Panc1 (cell line): ENCODE data around the gene FADS2.
A peak's percentile ranks its signal among the peaks of the same experiment; 100 is the strongest.

Source experiments
- POLR2AphosphoS5 ChIP-seq: IDR thresholded peaks from 2 replicates; pipeline ENCODE4 v1.6.1; 2012; ENCODE audit warnings: mild to moderate bottlenecking, low read depth, low read length, moderate library complexity
- SIN3A ChIP-seq: IDR thresholded peaks from 2 replicates; pipeline ENCODE4 v1.6.1; 2012; ENCODE audit warnings: low read depth, mild to moderate bottlenecking, low read length, moderate library complexity, borderline replicate concordance; ENCODE audit not compliant: insufficient read depth
- TCF7L2 ChIP-seq: IDR thresholded peaks from 2 replicates; pipeline ENCODE4 v1.6.1; 2011; ENCODE audit warnings: mild to moderate bottlenecking, low read depth, low read length, inconsistent platforms
- TF ChIP-seq, protein P1 (sequence below): fragments of 450-650 bp; IDR thresholded peaks from 2 replicates; pipeline ENCODE4 v1.5.1; 2017; ENCODE audit warnings: mild to moderate bottlenecking
- TF ChIP-seq, protein P2 (sequence below), 2 experiments: IDR thresholded peaks; 2 replicates each; pipeline ENCODE4 v1.6.1; 2011 to 2012; ENCODE audit warnings: low read depth in 2 of 2, control low read depth in 1 of 2, low read length in 1 of 2, mild to moderate bottlenecking in 1 of 2, moderate library complexity in 1 of 2; ENCODE audit not compliant: insufficient read depth in 1 of 2

DNA sequence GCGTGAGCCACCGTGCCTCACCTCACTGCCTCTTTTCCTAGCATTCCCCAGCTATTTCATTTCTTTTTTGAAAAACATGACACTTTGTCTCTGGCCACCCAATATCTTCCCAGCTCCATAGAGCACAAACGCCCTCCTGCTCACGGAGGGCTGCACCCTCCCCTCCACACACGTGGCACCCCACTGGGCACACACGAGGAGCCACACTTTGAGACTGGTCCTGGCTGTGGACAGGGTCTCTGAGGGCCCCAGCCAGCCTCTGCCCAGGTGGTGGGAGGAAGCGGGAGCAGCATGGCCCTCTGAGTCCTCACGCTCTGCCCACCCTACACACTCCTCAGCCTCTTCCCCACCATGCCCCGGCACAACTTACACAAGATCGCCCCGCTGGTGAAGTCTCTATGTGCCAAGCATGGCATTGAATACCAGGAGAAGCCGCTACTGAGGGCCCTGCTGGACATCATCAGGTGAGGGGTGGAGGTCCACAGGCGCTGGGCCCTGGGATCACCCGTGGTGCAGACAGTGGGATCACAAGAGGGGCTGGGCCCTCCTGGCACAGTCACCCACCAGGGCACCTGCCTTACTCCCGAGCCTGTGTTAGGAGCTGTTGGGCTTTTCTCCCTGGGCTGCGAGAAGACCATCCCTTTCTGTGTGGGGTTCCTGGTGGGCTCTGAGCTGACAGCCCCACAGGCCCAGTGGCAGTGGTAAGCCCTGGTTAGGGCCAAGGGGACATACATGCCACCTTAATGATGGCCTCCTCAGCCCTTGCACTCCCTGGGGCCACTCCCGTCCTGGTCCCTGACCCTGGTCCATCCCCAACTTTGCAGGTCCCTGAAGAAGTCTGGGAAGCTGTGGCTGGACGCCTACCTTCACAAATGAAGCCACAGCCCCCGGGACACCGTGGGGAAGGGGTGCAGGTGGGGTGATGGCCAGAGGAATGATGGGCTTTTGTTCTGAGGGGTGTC is 37.0 kb downstream of the FADS2 start:
- TF ChIP-seq, protein P1, sequence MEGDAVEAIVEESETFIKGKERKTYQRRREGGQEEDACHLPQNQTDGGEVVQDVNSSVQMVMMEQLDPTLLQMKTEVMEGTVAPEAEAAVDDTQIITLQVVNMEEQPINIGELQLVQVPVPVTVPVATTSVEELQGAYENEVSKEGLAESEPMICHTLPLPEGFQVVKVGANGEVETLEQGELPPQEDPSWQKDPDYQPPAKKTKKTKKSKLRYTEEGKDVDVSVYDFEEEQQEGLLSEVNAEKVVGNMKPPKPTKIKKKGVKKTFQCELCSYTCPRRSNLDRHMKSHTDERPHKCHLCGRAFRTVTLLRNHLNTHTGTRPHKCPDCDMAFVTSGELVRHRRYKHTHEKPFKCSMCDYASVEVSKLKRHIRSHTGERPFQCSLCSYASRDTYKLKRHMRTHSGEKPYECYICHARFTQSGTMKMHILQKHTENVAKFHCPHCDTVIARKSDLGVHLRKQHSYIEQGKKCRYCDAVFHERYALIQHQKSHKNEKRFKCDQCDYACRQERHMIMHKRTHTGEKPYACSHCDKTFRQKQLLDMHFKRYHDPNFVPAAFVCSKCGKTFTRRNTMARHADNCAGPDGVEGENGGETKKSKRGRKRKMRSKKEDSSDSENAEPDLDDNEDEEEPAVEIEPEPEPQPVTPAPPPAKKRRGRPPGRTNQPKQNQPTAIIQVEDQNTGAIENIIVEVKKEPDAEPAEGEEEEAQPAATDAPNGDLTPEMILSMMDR: no peak
- TF ChIP-seq POLR2AphosphoS5 (0 out of 2 replicates have a peak, but pooled peaks have one; percentile 29), TCF7L2 (no peak), SIN3A (no peak)
- TF ChIP-seq, protein P2, sequence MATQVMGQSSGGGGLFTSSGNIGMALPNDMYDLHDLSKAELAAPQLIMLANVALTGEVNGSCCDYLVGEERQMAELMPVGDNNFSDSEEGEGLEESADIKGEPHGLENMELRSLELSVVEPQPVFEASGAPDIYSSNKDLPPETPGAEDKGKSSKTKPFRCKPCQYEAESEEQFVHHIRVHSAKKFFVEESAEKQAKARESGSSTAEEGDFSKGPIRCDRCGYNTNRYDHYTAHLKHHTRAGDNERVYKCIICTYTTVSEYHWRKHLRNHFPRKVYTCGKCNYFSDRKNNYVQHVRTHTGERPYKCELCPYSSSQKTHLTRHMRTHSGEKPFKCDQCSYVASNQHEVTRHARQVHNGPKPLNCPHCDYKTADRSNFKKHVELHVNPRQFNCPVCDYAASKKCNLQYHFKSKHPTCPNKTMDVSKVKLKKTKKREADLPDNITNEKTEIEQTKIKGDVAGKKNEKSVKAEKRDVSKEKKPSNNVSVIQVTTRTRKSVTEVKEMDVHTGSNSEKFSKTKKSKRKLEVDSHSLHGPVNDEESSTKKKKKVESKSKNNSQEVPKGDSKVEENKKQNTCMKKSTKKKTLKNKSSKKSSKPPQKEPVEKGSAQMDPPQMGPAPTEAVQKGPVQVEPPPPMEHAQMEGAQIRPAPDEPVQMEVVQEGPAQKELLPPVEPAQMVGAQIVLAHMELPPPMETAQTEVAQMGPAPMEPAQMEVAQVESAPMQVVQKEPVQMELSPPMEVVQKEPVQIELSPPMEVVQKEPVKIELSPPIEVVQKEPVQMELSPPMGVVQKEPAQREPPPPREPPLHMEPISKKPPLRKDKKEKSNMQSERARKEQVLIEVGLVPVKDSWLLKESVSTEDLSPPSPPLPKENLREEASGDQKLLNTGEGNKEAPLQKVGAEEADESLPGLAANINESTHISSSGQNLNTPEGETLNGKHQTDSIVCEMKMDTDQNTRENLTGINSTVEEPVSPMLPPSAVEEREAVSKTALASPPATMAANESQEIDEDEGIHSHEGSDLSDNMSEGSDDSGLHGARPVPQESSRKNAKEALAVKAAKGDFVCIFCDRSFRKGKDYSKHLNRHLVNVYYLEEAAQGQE (IDR thresholded peaks at IDR 0.05; ENCODE audit: insufficient read depth in 1 of 2, low read depth in 2 of 2, low read length in 1 of 2): no peak
